ENCODE measurements around the gene TMEM132A. TPM values are rescaled to one million over a fixed set of nuclear protein-coding genes. Genes with fewer than 3 reads are reported as not detected.

Gene TMEM132A
- total RNA-seq, 1 experiment from 2014 or later = 95.5 TPM

- H3K4ac ChIP-seq (ENCODE audit: low read depth, low read length) = no peak within 1 kb of the TSS
- peak within 1 kb of the TSS; percentile 93 for H3K18ac ChIP-seq (ENCODE audit: insufficient read length, low read depth, low read length)
- H3K9ac ChIP-seq (ENCODE audit: extremely low read depth, insufficient read length, low read length) = peak within 1 kb of the TSS; percentile 76
- H4K91ac ChIP-seq (ENCODE audit: insufficient read length, low read depth, low read length) = no peak within 1 kb of the TSS
- Mint-ChIP-seq H3K4me1 (peaks cover 40 to 42% of the 10 kb centered on the region in 2 experiments), H3K27ac (peak within 1 kb of the TSS; percentile 95 to 98 (median 96)), H3K9me3 (peaks cover 3 to 5% of the 10 kb centered on the region in 2 experiments; a peak in 4 of 5 replicates), H3K27me3 (ENCODE audit: low read depth) (peaks cover 35% of the 10 kb centered on the region), H3K4me3 (peak within 1 kb of the TSS; percentile 94 to 97), H3K36me3 (ENCODE audit: insufficient read depth in 1 of 3, low read depth in 3 of 3) (peaks cover 0 to 5% (median 4%) of the 10 kb centered on the region in 3 experiments; a peak in 5 of 7 replicates)
- peak within 1 kb of the TSS; percentile 56 for H2BK120ac ChIP-seq (ENCODE audit: low read depth, low read length, poor library complexity, severe bottlenecking)
- H3K79me1 ChIP-seq (ENCODE audit: insufficient read depth, low read depth, low read length, poor library complexity, severe bottlenecking) = no peaks in the 10 kb centered on the region
- H4K20me1 ChIP-seq (ENCODE audit: control insufficient read depth, insufficient read depth, insufficient read length) = no peaks in the 10 kb centered on the region
- DNase-seq = peak; percentile 90
- peak within 1 kb of the TSS; percentile 63 for H3K27ac ChIP-seq (ENCODE audit: insufficient read length, low read depth, low read length)
- H4K5ac ChIP-seq (ENCODE audit: insufficient read length, low read depth, low read length) = no peak within 1 kb of the TSS
- peak within 1 kb of the TSS; percentile 96 for H2AFZ ChIP-seq (ENCODE audit: low read length)
- no peak within 1 kb of the TSS for H4K8ac ChIP-seq (replicated peaks; ENCODE audit: insufficient read length, low read depth, low read length)
- H3K56ac ChIP-seq (ENCODE audit: insufficient read length, low read depth, low read length) = no peak within 1 kb of the TSS
- H2BK12ac ChIP-seq (ENCODE audit: insufficient read length, low read depth, low read length) = no peak within 1 kb of the TSS
- H3T11ph ChIP-seq (ENCODE audit: low read length) = no peak within 1 kb of the TSS
- no peaks in the 10 kb centered on the region for H3K27me3 ChIP-seq (ENCODE audit: insufficient read depth, low read length)
- peaks cover 2% of the 10 kb centered on the region for H3K4me1 ChIP-seq (ENCODE audit: insufficient read depth, low read length)
- H3K79me2 ChIP-seq (ENCODE audit: insufficient read depth, low read length) = no peaks in the 10 kb centered on the region; the same call in 1 of the 2 replicates
- peaks cover 22% of the 10 kb centered on the region for H3K23me2 ChIP-seq (ENCODE audit: insufficient read length, low read depth, low read length, poor library complexity, severe bottlenecking)
- no CpG with 5 or more reads among the region's 70 CpGs for WGBS (ENCODE audit: extremely low coverage, insufficient read length, low lambda C conversion rate)
- TF ChIP-seq CTCF (conservative IDR thresholded peaks at IDR 0.05) = no peak
- no peak within 1 kb of the TSS for H2BK15ac ChIP-seq (ENCODE audit: low read depth, low read length)
- peak within 1 kb of the TSS; percentile 76 for H3K4me2 ChIP-seq (ENCODE audit: insufficient read depth, insufficient read length, low read length)
- H2AK5ac ChIP-seq (ENCODE audit: insufficient read length, low read length) = no peak within 1 kb of the TSS
- no peak within 1 kb of the TSS for H2BK5ac ChIP-seq (ENCODE audit: insufficient read length, low read length)
- no peak within 1 kb of the TSS for H2BK20ac ChIP-seq (ENCODE audit: low read depth, low read length, poor library complexity, severe bottlenecking)
- no peaks in the 10 kb centered on the region for H3K9me3 ChIP-seq (ENCODE audit: control insufficient read depth, low read depth, low read length)
- no peak within 1 kb of the TSS for H3K23ac ChIP-seq (ENCODE audit: insufficient read length, low read depth, low read length)
- H3K14ac ChIP-seq (ENCODE audit: insufficient read depth, low read length) = peak within 1 kb of the TSS; percentile 95
Measured at GRCh38 chr11:60913793-60914632, 10.2 kb upstream of the TMEM132A start, which contains the start of gene TMEM109. Gene TMEM109 (plus strand): TSS chr11:60914158. CDS start chr11:60919694, 5,536 bp downstream.
